Cardiac septum (tissue), 1 donor: ENCODE results near the gene STAP2. TPM values are rescaled to one million over a fixed set of nuclear protein-coding genes. Genes with fewer than 3 reads are reported as not detected.
"Not testable (repeated sequence)": the region's sequence is repeated elsewhere in the genome, so short reads cannot be mapped to it uniquely, and the experiment has no call there.

Experiments
- DNase-seq: peaks from one replicate; pipeline ENCODE4 v3.0.0-alpha.2; 2020; ENCODE audit warnings: low spot score
- intact Hi-C: fragments of 100-400 bp; cut with DNase I; formaldehyde crosslinking; loops from one replicate; pipeline ENCODE4 v1.14.0; 2022
- total RNA-seq: library from RNA; stranded (reverse); fragmentation: NEBNext Ultra II Directional; extraction: Animal tissue kit (Norgen Biotek cat#: 25700); gene quantifications from one replicate; pipeline ENCODE4 v1.2.1, GENCODE V29; 2021
- donor health status: DM: no; HTN: no; CAD: no.

The STAP2 gene
- total RNA-seq, 1 donor from 2014 or later, result 0.83 TPM

GRCh38 chr19:4279530-4280422, 58.9 kb downstream of the STAP2 start:
- intact Hi-C loops, result no loop called here
- no peak for DNase-seq

- no peak for DNase-seq
- intact Hi-C loops, result no loop called here
Observed at GRCh38 chr19:4279267-4279529, 59.4 kb downstream of the STAP2 start.

- intact Hi-C loops, result no loop called here
- DNase-seq, result no peak
Observed at GRCh38 chr19:4278419-4279266, 60.0 kb downstream of the STAP2 start, which contains the start of gene SHD. SHD (plus strand) TSS chr19:4279266; CDS start chr19:4280064, 798 bp downstream.

GRCh38 chr19:4278010-4278409, 60.6 kb downstream of the STAP2 start:
- intact Hi-C loops, result no loop called here
- no peak for DNase-seq

GRCh38 chr19:4277191-4277696, 61.4 kb downstream of the STAP2 start:
- intact Hi-C loops, result no loop called here
- no peak for DNase-seq

GRCh38 chr19:4274321-4274686, 64.3 kb downstream of the STAP2 start:
- DNase-seq, intact Hi-C loops: not testable (repeated sequence)

Other genes with a start within 250 kb of the STAP2 start
- gene MAP2K2, start 214.7 kb downstream of the STAP2 start, total RNA-seq, result 107 TPM
- gene CREB3L3, start 185.2 kb downstream of the STAP2 start, total RNA-seq, result not detected
- gene SIRT6, start 156.3 kb downstream of the STAP2 start, total RNA-seq, result 14.9 TPM
- 1.6 TPM for gene ANKRD24, start 156.1 kb downstream of the STAP2 start, total RNA-seq
- gene EBI3, start 109.3 kb downstream of the STAP2 start, total RNA-seq, result not detected
- gene YJU2, start 91.7 kb downstream of the STAP2 start, total RNA-seq, result 11.7 TPM
- not detected for gene SHD, start 59.6 kb downstream of the STAP2 start, total RNA-seq
- gene TMIGD2, start 36.4 kb downstream of the STAP2 start, total RNA-seq, result not detected
- gene FSD1, start 34.2 kb downstream of the STAP2 start, total RNA-seq, result 0.24 TPM
- gene MPND, start 4.7 kb upstream of the STAP2 start, total RNA-seq, result 14.9 TPM
- gene SH3GL1, start 61.7 kb upstream of the STAP2 start, total RNA-seq, result 22.0 TPM
- 5.1 TPM for gene CHAF1A, start 63.8 kb upstream of the STAP2 start, total RNA-seq
- gene UBXN6, start 119.0 kb upstream of the STAP2 start, total RNA-seq, result 102 TPM
- gene HDGFL2, start 133.5 kb upstream of the STAP2 start, total RNA-seq, result 28.4 TPM
- 89.8 TPM for gene PLIN4, start 179.7 kb upstream of the STAP2 start, total RNA-seq
- gene PLIN5, start 196.4 kb upstream of the STAP2 start, total RNA-seq, result 25.1 TPM
- 0.43 TPM for gene LRG1, start 201.2 kb upstream of the STAP2 start, total RNA-seq
- 7.2 TPM for gene SEMA6B, start 220.9 kb upstream of the STAP2 start, total RNA-seq